Right lobe of liver (tissue), 4 donors: ENCODE data around the gene SOSTDC1.

ENCODE experiments used
- POLR2A ChIP-seq: fragments of 450-650 bp; IDR thresholded peaks from one replicate; pipeline ENCODE4 v1.6.1; 2017; ENCODE audit warnings: antibody characterized with exemption, mild to moderate bottlenecking
- TF ChIP-seq, protein P1 (sequence below), 4 donors: fragments of 200-600 bp in 3 of 4; fragments of 450-650 bp in 1 of 4; IDR thresholded peaks; one replicate each; pipeline versions ENCODE4 v1.5.1 to v1.8.0; 2016 to 2022; ENCODE audit warnings: antibody characterized with exemption in 4 of 4, mild to moderate bottlenecking in 2 of 4
- donor health status: DM: no; HTN: no; CAD: no.
- donor health status: DM: no; HTN: no; CAD: no.
- donor health status: DM: no; HTN: yes; CAD: no.

DNA sequence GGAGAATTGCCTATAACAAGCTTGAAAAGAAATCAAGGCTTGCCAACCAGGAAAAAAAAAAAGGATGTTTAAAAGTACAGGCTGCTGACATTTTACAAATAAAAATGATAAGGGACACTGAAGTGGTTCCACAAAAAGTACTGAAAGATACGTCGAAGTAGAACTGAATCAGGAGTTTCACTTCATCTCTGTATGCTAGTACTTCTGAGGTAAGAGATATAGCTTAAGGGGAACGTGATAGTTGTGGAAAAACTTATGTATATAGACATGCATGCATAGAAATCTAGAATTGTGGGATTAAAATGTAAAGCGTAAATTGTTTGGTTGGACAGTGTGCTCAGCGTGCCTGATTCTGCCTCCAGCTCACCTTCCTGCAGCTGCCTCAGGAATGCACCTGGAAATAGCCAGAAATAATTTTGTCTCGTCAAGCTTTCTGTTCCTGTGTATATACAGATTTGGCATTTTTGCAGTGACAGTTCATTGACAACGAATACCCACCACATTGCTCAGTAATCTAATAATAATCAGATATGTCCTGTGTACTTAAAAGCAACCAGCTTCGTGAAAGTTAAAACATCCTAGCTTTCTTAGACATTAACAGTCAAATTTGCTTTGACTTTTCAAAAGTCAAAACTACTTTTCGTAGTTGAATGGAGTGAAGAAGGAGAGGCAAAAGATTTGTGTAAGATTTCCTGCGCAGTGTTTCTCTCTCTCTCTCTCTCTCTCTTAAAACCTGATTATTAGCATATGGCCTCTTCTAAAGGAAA is 1.4 kb downstream of the SOSTDC1 start:
- TF ChIP-seq, protein P1, sequence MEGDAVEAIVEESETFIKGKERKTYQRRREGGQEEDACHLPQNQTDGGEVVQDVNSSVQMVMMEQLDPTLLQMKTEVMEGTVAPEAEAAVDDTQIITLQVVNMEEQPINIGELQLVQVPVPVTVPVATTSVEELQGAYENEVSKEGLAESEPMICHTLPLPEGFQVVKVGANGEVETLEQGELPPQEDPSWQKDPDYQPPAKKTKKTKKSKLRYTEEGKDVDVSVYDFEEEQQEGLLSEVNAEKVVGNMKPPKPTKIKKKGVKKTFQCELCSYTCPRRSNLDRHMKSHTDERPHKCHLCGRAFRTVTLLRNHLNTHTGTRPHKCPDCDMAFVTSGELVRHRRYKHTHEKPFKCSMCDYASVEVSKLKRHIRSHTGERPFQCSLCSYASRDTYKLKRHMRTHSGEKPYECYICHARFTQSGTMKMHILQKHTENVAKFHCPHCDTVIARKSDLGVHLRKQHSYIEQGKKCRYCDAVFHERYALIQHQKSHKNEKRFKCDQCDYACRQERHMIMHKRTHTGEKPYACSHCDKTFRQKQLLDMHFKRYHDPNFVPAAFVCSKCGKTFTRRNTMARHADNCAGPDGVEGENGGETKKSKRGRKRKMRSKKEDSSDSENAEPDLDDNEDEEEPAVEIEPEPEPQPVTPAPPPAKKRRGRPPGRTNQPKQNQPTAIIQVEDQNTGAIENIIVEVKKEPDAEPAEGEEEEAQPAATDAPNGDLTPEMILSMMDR (IDR thresholded peaks at IDR 0.05): no peak
- no peak for TF ChIP-seq POLR2A
